ENCODE measurements around the gene ZNF26.
"Not testable (repeated sequence)": the region's sequence is repeated elsewhere in the genome, so short reads cannot be mapped to it uniquely, and the experiment has no call there.

ZNF26 gene

DNA sequence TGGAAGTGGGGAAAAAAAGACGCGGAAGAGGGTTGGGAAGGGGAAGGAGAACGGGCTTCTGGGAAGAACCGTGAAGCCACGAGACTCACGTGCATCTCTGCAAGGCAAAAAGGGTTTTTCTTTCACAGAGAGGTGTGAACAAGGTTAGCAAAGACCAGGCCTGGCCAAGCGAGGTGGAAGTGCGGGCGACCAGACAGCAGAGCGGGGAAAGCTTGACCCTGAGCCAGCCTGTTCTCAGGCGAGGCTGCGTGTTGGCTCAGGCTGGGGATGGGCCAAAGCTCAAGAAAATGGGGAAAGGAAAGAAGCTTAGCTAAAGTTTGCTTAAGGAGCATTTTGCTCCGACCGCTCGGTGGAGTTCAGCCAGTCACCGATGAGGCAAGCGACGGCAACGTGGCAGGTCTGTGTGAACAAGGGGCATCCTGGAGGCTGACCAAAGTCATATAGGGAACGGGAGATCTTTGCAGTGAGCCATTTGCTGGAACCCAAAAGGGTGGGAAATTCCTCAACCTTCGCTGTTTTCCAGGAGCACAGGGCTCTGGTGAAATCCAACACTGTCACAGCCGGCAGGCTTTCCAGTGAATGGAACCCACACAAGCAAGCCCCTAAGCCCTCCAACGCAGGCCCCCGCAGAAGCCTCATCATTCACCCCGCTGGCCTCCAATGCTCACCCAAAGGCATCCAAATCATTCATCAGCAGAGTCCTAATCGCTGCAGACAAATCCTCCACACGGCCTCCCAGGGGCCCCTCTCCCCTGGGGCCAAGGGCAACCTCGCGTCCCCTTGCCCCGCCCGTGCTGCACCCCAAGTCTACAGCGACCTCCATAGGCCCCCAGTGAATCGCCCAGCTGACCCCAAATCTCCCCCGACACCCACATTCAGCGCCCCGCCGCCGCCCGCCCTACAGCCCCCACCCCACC, 30.8 kb upstream of the ZNF26 start:
- DNase-seq = peak in 30 of 56 donors; percentile 7 to 74 (median 42)

DNA sequence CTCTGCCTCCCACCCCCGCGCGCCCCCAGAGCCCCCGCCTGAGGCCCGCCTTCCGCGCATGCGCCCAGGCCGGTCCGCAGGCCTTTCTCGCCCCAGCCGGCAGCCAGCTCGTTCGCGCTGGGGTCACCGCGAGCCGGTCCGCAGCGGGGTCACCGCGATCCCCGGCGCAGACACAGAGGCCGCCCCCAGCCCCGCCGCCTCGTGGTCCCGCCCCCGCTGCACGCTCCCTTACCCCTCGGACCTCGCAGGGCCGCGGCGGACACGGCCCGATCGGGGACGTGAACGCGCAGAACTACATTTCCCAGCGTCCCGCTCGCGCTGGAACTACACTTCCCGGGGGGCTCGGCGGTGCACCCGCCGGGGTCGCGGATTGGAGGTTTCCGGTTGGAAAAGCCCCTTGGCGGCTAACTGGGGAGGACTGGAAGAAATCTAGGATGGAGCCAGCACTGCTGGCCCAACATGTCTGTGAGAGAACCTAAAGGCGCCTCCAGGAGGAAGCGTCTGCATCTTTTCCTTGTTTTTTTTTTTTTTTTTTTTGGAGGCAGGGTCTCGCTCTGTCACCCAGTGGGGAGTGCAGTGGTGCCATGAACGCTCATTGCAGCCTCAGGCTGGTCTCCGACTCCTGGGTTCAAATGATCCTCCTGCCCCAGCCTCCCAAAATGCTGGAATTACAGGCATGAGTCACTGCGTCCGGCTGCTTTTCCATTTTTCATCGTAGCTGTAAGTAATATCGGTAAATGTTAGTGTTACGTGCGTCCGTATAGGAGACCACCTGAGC, 30.0 kb upstream of the ZNF26 start, which contains the start of gene ZNF605:
Gene ZNF605 (minus strand): TSS at position 296 of the 778 bp plus-strand sequence. CDS start 10,671 bp downstream, outside the sequence.
- peak; percentile 39 to 95 (median 84) for DNase-seq

DNA sequence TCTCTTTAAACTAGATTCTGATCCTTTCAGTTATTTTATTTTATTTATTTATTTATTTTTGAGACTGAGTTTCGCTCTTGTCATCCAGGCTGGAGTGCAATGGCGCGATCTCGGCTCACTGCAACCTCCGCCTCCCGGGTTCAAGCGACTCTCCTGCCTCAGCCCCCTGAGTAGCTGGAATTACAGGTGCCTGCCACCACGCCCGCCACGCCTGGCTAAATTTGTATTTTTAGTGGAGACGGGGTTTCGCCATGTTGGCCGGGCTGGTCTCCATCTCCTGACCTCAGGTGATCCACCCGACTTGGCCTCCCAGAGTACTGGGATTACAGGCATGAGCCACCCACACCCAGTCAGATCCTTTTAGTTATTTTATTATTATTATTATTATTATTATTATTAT, 24.4 kb upstream of the ZNF26 start:
- DNase-seq = not testable (repeated sequence)

DNA sequence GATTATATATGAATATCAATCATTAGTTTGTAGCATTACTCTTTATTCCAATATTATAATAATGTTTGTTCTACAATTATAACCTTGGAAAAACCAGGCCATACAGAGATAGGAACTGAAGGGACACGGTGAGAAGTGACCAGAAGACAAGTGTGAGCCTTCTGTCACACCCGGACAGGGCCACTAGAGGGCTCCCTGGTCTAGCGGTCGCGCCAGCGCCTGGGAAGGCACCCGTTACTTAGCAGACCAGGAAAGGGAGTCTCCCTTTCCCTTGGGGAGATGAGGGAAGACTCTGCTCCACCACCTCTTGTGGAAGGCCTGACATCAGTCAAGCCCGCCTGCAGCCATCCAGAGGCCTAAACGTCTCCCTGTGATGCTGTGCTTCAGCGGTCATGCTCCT, 22.2 kb upstream of the ZNF26 start:
- DNase-seq = peak in 11 of 56 donors; percentile 1 to 46 (median 15)

DNA sequence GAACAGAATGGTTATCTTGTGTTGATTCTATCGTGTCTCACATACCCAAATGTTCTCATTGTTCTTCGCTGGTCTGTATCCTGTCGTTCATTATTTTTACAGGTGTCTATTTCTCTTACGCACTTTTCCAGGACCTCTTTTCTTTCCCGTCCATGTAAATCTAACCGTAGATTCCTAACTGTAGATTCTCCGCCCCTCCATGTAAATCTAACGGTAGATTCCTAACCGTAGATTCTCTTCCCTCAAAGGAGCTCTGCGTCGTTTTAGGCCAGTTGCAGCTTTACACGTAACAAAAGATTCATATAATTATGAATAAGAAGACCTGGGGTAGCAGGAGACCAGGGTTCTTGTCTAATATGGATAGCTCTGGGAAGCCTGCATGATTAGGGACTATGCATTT, 20.4 kb upstream of the ZNF26 start:
- DNase-seq = no peak

DNA sequence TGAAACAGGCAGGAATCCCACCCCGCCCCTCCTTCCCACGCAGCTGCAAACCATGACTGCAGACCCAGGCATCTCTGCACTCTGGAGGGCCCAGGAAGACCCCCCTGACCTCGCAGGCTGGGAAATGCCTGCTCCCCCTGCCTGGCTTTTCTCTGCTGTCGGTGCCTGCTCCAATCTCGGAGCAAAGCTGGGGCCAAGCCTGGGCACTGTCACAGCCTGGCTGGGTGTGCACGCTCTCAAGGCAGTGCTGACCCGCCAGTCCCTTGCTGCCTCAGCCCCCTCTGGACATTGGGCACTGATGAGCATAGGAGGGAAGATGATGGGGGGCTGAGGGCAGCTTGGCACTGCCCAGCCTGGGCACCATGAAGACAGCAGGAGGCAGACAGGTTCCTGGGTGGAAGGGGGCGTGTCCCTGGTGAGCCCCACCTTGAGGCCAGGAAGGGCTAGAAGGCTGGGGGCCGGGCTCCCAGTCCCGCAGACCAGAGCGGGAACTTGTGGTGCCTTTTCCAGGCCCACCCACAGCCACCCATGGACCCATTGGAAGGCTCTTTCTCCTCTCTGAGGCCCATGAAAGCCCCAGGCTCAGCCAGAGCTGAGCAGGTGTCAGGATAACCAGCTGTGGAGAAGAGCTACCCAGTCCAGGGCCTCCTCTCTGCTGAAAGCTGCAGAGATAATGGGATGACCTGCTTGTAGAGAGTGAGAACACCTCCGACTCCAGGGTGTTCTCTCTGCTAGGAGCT, 19.3 kb upstream of the ZNF26 start:
- no peak for DNase-seq

DNA sequence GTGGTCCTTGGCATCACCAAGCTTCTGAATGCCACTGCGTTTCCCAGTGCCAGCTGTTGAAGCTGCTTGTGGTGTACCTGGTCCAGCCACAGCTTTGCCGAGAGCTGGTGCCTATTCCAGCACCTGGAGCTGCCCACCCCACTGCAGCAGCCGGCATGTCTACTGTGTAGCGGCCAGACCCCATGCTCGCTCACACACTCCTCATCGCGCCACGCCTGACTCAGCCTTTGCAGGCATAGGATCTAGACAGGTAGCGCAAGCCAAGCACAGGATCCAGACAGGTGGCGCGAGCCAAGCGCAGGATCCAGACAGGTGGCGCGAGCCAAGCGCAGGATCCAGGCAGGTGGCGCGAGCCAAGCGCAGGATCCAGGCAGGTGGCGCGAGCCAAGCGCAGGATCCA, 18.4 kb upstream of the ZNF26 start:
- DNase-seq = no peak

DNA sequence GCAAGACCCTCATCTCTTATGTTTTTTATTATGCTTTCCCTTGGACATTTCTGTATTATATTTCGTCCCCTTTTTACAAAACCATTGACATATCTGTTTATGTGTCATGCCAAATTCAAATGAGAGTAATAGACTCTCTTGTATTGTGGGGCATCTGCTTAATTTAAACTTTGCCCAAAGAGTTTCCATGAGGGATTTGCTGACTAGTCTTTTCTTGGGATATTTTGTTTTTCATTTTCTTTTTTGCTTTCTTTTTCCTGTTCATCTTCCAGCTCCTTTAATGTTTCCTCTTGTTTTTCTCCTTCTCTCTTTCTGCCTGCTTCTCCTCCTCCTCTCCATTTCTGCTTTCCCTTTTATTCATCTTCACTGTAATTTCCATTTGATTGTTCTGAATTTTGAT, 13.8 kb upstream of the ZNF26 start:
- no peak for DNase-seq

DNA sequence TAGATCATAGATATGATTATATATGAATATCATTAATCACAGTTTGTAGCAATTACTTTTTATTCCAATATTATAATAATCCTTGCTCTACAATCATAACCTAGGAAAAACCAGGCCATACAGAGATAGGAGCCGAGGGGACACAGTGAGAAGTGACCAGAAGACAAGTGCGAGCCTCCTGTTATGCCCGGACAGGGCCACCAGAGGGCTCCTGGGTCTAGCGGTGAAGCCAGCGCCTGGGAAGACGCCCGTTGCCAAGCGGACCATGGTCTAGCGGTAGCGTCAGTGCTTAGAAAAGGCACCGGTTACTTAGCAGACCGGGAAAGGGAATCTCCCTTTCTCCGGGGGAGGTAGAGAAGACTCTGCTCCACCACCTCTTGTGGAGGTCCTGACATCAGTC, 9.3 kb upstream of the ZNF26 start:
- peak in 4 of 56 donors; percentile 1 to 32 (median 14) for DNase-seq

DNA sequence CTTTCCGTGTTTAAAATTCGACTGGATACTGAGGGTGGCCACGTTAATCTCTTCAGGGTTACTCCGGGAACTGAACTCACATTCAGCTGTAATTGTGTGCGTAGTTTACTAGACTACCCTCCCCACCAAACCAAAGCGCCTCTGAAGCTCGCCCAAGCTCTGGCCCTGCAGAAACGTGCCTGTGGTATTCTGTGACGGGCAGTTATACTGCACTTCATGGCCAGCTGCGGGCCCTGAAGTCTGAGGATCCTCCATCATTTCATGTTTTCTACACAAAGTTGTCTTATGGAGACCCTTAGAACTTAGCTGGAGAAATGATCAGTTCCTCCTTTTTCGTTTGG, 688 bp downstream of the ZNF26 start:
- DNase-seq = no peak

DNA sequence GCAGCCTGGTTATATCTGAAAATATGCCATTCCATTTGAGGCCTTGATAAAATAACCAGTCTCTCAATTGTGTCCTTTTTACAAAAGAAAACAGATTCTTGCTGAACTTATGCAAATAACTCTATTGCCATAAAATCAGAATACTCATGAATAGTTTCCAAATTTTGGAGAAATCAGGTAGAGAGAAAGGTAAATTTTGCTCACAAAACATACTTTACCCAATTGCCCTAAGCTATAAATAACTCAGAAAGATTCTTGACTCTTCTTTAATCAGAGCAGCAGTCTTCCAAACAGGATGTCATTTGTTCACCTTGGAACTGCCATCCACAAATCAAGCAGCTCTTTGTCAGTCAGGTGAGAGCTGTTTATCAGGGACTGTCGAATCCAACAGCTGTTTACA, 12.6 kb downstream of the ZNF26 start:
- DNase-seq = no peak

DNA sequence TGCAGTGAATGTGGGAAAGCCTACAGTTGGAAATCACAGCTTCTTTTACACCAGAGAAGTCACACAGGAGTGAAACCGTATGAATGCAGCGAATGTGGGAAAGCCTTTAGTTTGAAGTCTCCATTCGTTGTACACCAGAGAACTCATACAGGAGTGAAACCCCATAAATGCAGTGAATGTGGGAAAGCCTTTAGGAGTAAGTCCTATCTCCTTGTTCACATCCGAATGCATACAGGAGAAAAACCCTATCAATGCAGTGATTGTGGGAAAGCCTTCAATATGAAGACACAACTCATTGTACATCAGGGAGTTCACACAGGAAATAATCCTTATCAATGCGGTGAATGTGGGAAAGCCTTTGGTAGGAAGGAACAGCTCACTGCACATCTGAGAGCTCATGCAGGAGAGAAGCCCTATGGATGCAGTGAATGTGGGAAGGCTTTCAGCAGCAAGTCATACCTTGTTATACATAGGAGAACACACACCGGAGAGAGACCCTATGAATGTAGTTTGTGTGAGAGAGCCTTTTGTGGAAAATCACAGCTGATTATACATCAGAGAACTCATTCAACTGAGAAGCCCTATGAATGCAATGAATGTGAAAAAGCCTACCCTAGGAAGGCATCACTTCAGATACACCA, 24.6 kb downstream of the ZNF26 start:
- DNase-seq = no peak

DNA sequence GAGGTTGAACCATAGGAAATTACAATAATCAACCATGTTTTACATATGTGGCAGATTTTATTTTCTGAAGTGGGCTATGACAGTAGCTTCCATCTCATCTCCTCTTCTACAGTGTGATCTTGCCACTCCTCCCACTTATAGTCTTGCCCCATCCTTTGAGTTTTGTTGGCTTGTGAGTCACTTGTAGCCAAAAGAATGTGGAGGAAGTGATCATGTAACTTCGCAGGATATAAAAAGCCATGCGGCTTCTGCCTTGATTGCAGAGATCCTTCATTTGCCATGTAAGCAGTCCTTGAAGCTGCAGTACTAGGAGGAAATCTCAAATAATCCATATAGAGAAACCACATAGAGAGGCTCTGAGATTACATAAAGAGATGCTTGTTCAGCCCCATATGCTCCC, 37.4 kb downstream of the ZNF26 start:
- no peak for DNase-seq

DNA sequence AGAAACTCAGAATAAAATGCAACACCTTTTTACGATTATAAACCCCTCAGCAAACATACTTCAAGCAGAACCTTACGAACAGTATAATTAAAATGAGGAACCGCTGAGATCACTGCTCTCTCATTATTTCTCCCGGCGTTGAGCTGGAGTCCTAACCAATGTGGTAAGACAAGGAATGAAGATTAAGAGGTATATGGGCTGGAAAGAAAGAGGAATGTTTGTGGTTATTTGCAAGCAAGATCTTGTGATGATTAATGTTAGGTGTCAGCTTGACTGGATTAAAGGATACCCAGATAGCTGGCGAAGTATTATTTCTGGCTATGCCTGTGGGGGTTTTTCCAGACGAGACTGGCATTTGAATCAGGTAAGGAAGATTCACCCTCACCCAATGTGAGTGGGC, 40.8 kb downstream of the ZNF26 start:
- DNase-seq = no peak

DNA sequence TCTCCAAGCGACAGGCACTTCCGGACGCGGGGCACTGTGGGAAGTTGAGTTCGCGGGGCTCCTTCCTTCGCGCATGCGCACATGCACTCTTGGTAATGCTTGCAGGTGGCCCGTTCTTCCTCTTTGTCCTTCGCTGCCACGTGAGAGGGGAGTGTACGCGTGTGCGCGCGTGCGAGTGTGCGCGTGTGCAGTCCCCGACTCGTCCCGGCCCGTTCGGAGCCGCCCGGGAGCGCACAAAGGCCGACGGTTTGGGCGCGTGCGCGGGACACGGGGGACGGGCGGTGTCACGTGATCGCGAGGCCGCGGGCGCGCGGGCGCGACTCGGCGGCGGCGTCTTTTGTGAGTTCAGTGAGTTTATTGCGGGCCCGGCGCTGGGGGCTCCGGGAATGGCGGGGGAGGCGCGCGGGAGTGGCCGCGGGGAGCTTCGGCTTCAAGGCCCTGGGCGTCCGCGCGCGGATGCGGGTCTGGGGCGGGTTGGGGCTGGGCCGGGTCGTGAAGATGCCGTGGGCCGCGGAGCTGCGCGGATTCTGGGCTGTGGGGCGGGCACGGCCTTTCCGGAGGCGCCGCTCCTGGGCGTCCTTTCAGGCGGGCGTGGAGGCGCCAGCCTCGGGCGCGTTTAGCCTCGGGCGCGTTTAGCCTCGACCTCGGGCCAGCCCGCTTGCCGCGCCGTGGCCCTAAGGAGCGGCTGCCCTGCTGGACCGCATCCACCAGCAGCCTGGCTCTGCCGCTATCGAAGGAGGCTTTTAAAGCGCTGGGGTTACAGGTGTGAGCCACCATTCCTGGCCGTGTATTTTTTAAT, 51.2 kb downstream of the ZNF26 start, which contains the start of gene ZNF84:
Gene ZNF84 (plus strand): TSS at position 303 of the 799 bp plus-strand sequence. CDS start 3,959 bp downstream, outside the sequence.
- peak; percentile 44 to 97 (median 92) for DNase-seq

DNA sequence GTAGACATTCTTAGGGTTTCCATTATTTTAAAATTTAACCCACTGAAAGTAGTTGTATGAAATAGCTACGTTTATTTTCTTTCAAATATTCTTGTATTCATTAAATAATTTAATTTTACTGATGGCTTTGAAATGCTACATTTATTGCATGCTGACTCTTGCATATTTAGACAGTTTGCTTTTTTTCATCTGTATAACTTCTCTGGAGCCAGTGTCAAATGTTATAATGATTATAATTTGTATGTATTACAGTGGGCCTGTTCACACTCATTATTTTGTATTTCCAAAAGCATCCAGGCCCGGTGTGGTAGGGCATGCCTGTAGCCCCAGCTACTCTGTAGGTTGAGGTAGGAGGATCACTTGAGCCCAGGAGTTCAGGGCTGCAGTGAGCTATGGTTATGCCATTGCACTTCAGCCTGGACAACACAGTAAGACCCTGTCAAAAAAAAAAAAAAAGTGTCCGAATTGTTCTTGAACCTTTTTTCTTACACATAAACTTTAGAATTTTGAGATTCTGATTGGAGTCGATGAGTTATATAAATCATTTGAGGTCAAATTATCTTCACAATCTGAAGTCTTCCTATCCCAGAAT, 52.0 kb downstream of the ZNF26 start:
- DNase-seq = no peak

DNA sequence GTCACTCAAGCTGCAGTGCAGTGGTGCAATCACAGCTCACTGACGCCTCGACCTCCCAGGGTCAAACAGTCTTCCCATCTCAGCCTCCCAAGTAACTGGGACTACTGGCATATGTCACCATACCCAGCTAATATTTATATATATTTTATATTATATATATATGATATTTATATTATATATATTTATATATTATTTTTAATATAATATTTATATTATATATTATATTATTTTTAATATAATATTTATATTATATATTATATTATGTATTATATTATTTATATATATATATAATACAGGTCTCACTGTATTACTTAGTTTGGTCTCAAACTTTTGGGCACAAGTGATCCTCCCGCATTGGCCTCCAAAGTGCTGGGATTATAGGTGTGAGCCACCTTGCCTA, 60.5 kb downstream of the ZNF26 start:
- DNase-seq = no peak

DNA sequence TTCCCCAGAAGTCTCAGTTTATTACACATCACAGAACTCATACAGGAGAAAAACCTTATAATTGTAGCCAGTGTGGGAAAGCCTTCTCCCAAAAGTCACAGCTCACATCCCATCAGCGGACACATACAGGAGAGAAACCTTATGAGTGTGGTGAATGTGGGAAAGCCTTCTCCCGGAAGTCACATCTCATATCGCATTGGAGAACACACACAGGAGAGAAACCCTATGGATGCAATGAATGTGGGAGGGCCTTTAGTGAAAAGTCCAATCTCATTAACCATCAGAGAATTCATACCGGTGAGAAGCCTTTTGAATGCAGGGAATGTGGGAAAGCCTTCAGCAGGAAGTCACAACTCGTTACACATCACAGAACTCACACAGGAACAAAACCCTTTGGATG, 71.3 kb downstream of the ZNF26 start:
- no peak for DNase-seq

DNA sequence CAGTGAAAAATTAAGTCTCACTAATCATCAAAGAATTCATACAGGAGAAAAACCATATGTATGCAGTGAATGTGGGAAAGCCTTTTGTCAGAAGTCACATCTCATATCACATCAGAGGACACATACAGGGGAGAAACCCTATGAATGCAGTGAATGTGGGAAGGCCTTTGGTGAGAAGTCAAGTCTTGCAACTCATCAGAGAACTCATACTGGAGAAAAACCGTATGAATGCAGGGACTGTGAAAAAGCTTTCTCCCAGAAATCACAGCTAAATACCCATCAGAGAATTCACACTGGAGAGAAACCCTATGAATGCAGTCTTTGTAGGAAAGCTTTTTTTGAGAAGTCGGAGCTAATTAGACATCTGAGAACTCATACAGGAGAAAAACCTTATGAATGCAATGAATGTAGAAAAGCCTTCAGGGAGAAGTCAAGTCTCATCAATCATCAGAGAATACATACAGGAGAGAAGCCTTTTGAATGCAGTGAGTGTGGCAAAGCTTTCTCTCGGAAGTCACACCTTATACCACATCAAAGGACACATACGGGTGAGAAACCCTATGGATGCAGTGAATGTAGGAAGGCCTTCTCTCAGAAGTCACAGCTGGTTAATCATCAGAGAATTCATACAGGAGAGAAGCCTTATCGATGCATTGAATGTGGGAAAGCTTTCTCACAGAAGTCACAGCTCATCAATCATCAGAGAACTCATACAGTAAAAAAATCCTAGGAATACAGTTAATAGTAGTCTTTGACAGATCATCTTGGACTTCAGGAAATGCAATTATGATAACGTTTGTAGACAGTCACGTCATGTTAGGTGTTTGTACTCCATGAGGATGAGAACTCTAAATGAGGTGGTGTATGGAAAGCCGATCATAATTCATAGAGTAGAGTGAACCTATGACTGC, 72.3 kb downstream of the ZNF26 start:
- no peak for DNase-seq
